ENCODE results near the gene LRRC4C. TPM values are rescaled to one million over a fixed set of nuclear protein-coding genes. Genes with fewer than 3 reads are reported as not detected.
A peak's percentile ranks its signal among the peaks of the same experiment; 100 is the strongest.

The LRRC4C gene
- not detected for total RNA-seq (2021; fragmentation: NEBNext Ultra II Directional; extraction: Animal tissue kit (Norgen Biotek cat#: 25700))
- long read RNA-seq: 0 reads

- no peak within 1 kb of the TSS for H3K27ac Mint-ChIP-seq
- H3K27me3 Mint-ChIP-seq (ENCODE audit: insufficient read depth): peaks cover 3% of the 10 kb centered on the region; the same call in 1 of the 2 replicates
- H3K4me3 Mint-ChIP-seq: no peak within 1 kb of the TSS; the same call in 1 of the 2 replicates
- TF ChIP-seq CTCF (IDR thresholded peaks at IDR 0.05): no peak
- no peak for DNase-seq
- no peaks in the 10 kb centered on the region for H3K9me3 Mint-ChIP-seq
- no peaks in the 10 kb centered on the region for H3K36me3 Mint-ChIP-seq (ENCODE audit: low read depth)
- no peaks in the 10 kb centered on the region for H3K4me1 Mint-ChIP-seq (ENCODE audit: low read depth)
Observed at GRCh38 chr11:41459465-41460401, at the start of gene LRRC4C. LRRC4C (minus strand) TSS chr11:41459652.

- H3K4me3 Mint-ChIP-seq: no peak overlapping the region
- H3K27me3 Mint-ChIP-seq (ENCODE audit: insufficient read depth): no peaks in the 10 kb centered on the region; the same call in 1 of the 2 replicates
- no peaks in the 10 kb centered on the region; the same call in 1 of the 2 replicates for H3K36me3 Mint-ChIP-seq (ENCODE audit: low read depth)
- peaks cover 17% of the 10 kb centered on the region for H3K9me3 Mint-ChIP-seq
- H3K27ac Mint-ChIP-seq: no peak overlapping the region
- no peak for TF ChIP-seq CTCF (IDR thresholded peaks at IDR 0.05)
- no peak for DNase-seq
- H3K4me1 Mint-ChIP-seq (ENCODE audit: low read depth): no peaks in the 10 kb centered on the region
Observed at GRCh38 chr11:41508121-41508520, 48.7 kb upstream of the LRRC4C start.

- no peaks in the 10 kb centered on the region for H3K4me1 Mint-ChIP-seq (ENCODE audit: low read depth)
- no peak for DNase-seq
- no peak for TF ChIP-seq CTCF (IDR thresholded peaks at IDR 0.05)
- H3K36me3 Mint-ChIP-seq (ENCODE audit: low read depth): no peaks in the 10 kb centered on the region; the same call in 1 of the 2 replicates
- no peaks in the 10 kb centered on the region; the same call in 1 of the 2 replicates for H3K27me3 Mint-ChIP-seq (ENCODE audit: insufficient read depth)
- no peak overlapping the region for H3K27ac Mint-ChIP-seq
- H3K4me3 Mint-ChIP-seq: no peak overlapping the region
- H3K9me3 Mint-ChIP-seq: peaks cover 4% of the 10 kb centered on the region; the same call in 1 of the 2 replicates
Observed at GRCh38 chr11:41499429-41499828, 40.0 kb upstream of the LRRC4C start.

GRCh38 chr11:41498726-41499125, 39.3 kb upstream of the LRRC4C start:
- Mint-ChIP-seq H3K4me3 (no peak overlapping the region), H3K4me1 (ENCODE audit: low read depth) (no peaks in the 10 kb centered on the region), H3K27ac (no peak overlapping the region), H3K36me3 (ENCODE audit: low read depth) (no peaks in the 10 kb centered on the region; the same call in 1 of the 2 replicates), H3K27me3 (ENCODE audit: insufficient read depth) (no peaks in the 10 kb centered on the region; the same call in 1 of the 2 replicates), H3K9me3 (peaks cover 1% of the 10 kb centered on the region; the same call in 1 of the 2 replicates)
- DNase-seq: peak; percentile 17
- TF ChIP-seq CTCF (IDR thresholded peaks at IDR 0.05): peak; percentile 73; the same call in 1 of the 2 replicates

GRCh38 chr11:41497974-41498373, 38.5 kb upstream of the LRRC4C start:
- H3K27ac Mint-ChIP-seq: no peak overlapping the region
- TF ChIP-seq CTCF (IDR thresholded peaks at IDR 0.05): no peak
- no peaks in the 10 kb centered on the region for H3K4me1 Mint-ChIP-seq (ENCODE audit: low read depth)
- no peaks in the 10 kb centered on the region; the same call in 1 of the 2 replicates for H3K27me3 Mint-ChIP-seq (ENCODE audit: insufficient read depth)
- DNase-seq: no peak
- H3K36me3 Mint-ChIP-seq (ENCODE audit: low read depth): no peaks in the 10 kb centered on the region
- H3K4me3 Mint-ChIP-seq: no peak overlapping the region
- H3K9me3 Mint-ChIP-seq: no peaks in the 10 kb centered on the region; the same call in 1 of the 2 replicates
